Small intestine (tissue), 7 donors: Measurements from ENCODE around the gene TMUB2. TPM values are rescaled to one million over a fixed set of nuclear protein-coding genes. Genes with fewer than 3 reads are reported as not detected.
A peak's percentile ranks its signal among the peaks of the same experiment; 100 is the strongest.
"Not testable (repeated sequence)": the region's sequence is repeated elsewhere in the genome, so short reads cannot be mapped to it uniquely, and the experiment has no call there.

Source experiments
- DNase-seq, 2 donors: peaks; one replicate each; pipeline versions ENCODE4 v3.0.0 to v3.0.0-alpha.2; 2013
- FAIRE-seq: peaks from 2 replicates; lab custom pipeline; 2012; peaks lifted over from hg19 to GRCh38; lab: Jason Lieb, UNC
- H3K27ac ChIP-seq, 3 donors: one replicate each; pipeline ENCODE4 v1.5.1; 2013; ENCODE audit warnings: low read length in 2 of 3, mild to moderate bottlenecking in 2 of 3, control low read depth in 1 of 3, inconsistent platforms in 1 of 3, low read depth in 1 of 3, moderate library complexity in 1 of 3
- H3K27me3 ChIP-seq, 3 donors: one replicate each; pipeline ENCODE4 v1.6.1; 2013; ENCODE audit warnings: low read length in 3 of 3, inconsistent platforms in 1 of 3; ENCODE audit not compliant: control insufficient read depth in 3 of 3, insufficient read depth in 3 of 3
- H3K36me3 ChIP-seq, 3 donors: one replicate each; pipeline ENCODE4 v1.6.1; 2013; ENCODE audit warnings: low read length in 3 of 3, inconsistent platforms in 1 of 3, low read depth in 1 of 3, mild to moderate bottlenecking in 1 of 3, moderate library complexity in 1 of 3; ENCODE audit not compliant: control insufficient read depth in 3 of 3, insufficient read depth in 2 of 3
- H3K4me1 ChIP-seq, 3 donors: one replicate each; pipeline ENCODE4 v1.6.1; 2013; ENCODE audit warnings: low read length in 2 of 3, inconsistent platforms in 1 of 3, low read depth in 1 of 3, mild to moderate bottlenecking in 1 of 3, moderate library complexity in 1 of 3; ENCODE audit not compliant: control insufficient read depth in 3 of 3, insufficient read depth in 2 of 3
- H3K4me3 ChIP-seq, 3 donors: one replicate each; pipeline ENCODE4 v1.5.1; 2013; ENCODE audit warnings: low read length in 3 of 3, control low read depth in 1 of 3, inconsistent platforms in 1 of 3, low read depth in 1 of 3, mild to moderate bottlenecking in 1 of 3, moderate library complexity in 1 of 3
- H3K9me3 ChIP-seq, 2 donors: one replicate each; pipeline ENCODE4 v1.6.1; 2013; ENCODE audit warnings: low read depth in 1 of 2, low read length in 1 of 2; ENCODE audit not compliant: control insufficient read depth in 2 of 2, insufficient read depth in 1 of 2
- WGBS, 3 donors: extraction: QIAGEN DNeasy Blood & Tissue Kit; methylation state at CpG; one replicate each; pipeline ENCODE4 v1.1.7; 2013; 5-methylcytosine and 5-hydroxymethylcytosine counted together
- polyA plus RNA-seq, 4 donors: library from polyadenylated mRNA; stranded (reverse) in 3 of 4; unstranded in 1 of 4; fragments of 200-250 nt in 3 of 4; fragments of 120-200 nt in 1 of 4; gene quantifications; one replicate each; pipeline versions ENCODE4 v1.2.1 to v1.2.3, GENCODE V29; 2013
- donor health status: healthy with polysubstance abuse.
- donor health status: control.
- donor health status: control.
- donor health status: Bipolar disorder and iron deficiency.
- donor health status: healthy.

TMUB2 gene
- polyA plus RNA-seq, 4 donors = 28.7 to 40.2 (median 32.3) TPM

DNA sequence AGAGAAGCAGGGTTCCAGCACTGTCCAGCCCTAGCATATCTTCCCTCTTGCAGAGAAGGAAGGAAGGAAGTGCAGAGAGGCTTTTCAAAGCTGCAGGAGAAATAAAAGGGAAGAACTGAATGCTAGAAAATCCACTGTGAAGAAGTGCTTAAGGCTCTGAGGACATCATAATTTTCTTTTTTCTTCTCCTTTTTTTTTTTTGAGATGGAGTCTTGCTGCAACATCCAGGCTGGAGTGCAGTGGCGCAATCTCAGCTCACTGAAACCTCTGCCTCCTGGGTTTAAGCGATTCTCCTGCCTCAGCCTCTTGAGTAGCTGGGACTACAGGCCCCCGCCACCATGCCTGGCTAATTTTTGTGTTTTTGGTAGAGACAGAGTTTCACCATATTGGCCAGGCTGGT is 37.7 kb upstream of the TMUB2 start:
- H3K9me3 ChIP-seq, H3K27ac ChIP-seq, H3K4me3 ChIP-seq, DNase-seq, FAIRE-seq, H3K27me3 ChIP-seq, H3K4me1 ChIP-seq: not testable (repeated sequence)
- peaks cover 0 to 27% (median 0%) of the 10 kb centered on the region in 3 donors for H3K36me3 ChIP-seq
- 96 to 100% (median 96%) methylated on average over 3 of the region's 3 CpGs for WGBS, 3 donors

DNA sequence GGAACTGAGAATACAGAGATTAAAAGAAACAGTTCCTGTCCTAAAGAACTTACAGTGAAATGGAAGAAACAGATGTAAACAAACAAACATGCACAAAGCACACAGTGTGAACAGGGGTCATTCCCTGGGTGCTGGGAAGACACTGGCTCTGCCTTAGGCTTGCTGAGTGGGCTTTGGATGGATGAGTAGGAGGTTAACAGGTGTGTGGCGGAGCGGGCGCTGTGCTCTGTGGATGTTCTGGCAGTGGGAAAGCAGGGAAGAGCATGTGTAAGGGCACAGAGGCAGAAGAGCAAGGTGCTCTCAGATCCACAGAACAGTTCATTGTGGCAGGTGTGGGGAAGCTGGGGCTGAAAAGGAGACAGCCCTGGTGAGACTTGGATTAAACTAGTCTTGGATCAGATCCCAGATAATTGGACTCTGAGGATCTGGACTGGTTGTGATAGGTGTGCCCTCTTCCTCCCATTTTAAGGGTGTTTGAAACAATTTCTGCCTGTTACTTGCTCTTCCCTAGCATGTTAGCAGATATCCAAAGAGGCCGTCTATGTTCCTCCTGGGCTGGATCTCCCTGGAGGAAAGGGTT is 36.9 kb upstream of the TMUB2 start:
- no peak for DNase-seq
- H3K27ac ChIP-seq = no peak overlapping the region
- no peaks in the 10 kb centered on the region for H3K4me1 ChIP-seq
- H3K4me3 ChIP-seq = no peak overlapping the region
- no peaks in the 10 kb centered on the region for H3K9me3 ChIP-seq
- H3K36me3 ChIP-seq = peaks cover 0 to 32% (median 0%) of the 10 kb centered on the region in 3 donors
- no peaks in the 10 kb centered on the region for H3K27me3 ChIP-seq
- FAIRE-seq = no peak
- 92 to 100% (median 94%) methylated on average over 4 of the region's 4 CpGs for WGBS, 3 donors

GRCh38 chr17:44152875-44153274 is 33.9 kb upstream of the TMUB2 start:
- FAIRE-seq (no peak), DNase-seq (no peak)
- Histone ChIP-seq H3K27ac (no peak overlapping the region), H3K27me3 (no peaks in the 10 kb centered on the region), H3K4me3 (no peak overlapping the region), H3K4me1 (no peaks in the 10 kb centered on the region), H3K9me3 (no peaks in the 10 kb centered on the region), H3K36me3 (peaks cover 0 to 38% (median 0%) of the 10 kb centered on the region in 3 donors)
- WGBS, 3 donors = 95 to 97% (median 96%) methylated on average over 4 of the region's 4 CpGs

DNA sequence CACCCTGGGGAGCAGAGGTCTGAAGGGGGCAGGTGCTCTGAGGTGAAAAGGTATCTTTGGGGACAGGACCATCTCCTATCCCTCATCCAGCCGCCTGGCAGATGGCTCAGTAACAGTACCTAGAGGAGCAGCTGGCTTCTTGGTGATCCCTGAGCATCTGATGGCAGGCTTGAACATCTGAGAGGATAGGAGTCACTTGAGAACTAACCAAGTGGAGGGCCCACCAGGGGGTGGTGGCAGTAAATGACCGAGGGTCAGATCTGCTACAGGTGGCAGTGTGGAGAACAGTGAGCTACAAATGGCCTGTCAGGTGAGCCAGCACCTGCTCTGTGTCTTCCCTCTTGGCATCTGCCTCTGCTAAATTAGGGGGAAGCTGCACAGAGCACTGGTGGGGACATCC is 31.3 kb upstream of the TMUB2 start:
- H3K4me3 ChIP-seq = no peak overlapping the region
- H3K27ac ChIP-seq = no peak overlapping the region
- FAIRE-seq = no peak
- H3K27me3 ChIP-seq = no peaks in the 10 kb centered on the region
- no peaks in the 10 kb centered on the region for H3K4me1 ChIP-seq
- no peak for DNase-seq
- WGBS, 3 donors = 79 to 88% (median 79%) methylated on average over 2 of the region's 2 CpGs
- peaks cover 0 to 38% (median 0%) of the 10 kb centered on the region in 3 donors for H3K36me3 ChIP-seq
- no peaks in the 10 kb centered on the region for H3K9me3 ChIP-seq

DNA sequence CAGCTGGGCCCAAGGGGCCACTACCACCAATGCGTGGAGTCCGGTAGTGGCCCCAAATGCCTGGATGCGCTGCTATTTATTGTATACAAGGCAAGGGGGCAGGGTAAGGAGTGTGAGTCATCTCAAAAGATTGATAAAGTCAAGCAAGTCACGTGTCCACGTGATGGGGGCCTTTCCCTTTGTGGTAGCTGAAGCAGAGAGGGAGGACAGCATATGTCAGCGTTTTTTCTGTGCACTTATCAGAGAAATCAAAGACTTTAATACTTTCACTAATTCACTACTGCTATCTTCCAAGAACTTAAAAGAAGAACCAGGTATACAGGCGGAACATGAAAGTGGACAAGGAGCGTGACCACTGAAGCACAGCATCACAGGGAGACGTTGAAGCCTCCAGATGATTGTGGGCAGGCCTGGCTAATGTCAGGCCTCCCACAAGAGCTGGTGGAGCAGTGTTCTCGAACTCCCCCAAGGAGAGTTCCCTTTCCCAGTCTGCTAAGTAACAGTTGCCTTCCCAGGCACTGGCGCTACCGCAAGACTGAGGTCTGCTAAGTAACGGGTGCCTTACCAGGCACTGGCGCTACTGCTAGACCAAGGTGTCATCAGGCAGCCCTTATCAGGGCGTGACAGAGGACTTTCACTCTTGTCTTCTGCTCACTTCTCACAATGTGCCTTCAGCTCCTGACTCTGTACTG is 27.1 kb upstream of the TMUB2 start:
- no peak for FAIRE-seq
- H3K4me3 ChIP-seq = no peak overlapping the region
- no peak overlapping the region for H3K27ac ChIP-seq
- no peaks in the 10 kb centered on the region for H3K9me3 ChIP-seq
- H3K27me3 ChIP-seq = no peaks in the 10 kb centered on the region
- H3K36me3 ChIP-seq = peaks cover 0 to 32% (median 0%) of the 10 kb centered on the region in 3 donors
- DNase-seq = peak; percentile 25 to 32
- 76 to 81% (median 78%) methylated on average over 15 of the region's 15 CpGs for WGBS, 3 donors
- no peaks in the 10 kb centered on the region for H3K4me1 ChIP-seq

GRCh38 chr17:44164476-44164875 is 22.3 kb upstream of the TMUB2 start:
- WGBS, 3 donors = 96 to 100% (median 98%) methylated on average over 1 of the region's 1 CpG
- Histone ChIP-seq H3K4me1 (peaks cover 0 to 4% (median 0%) of the 10 kb centered on the region in 3 donors), H3K27ac (no peak overlapping the region), H3K4me3 (no peak overlapping the region), H3K9me3 (no peaks in the 10 kb centered on the region), H3K27me3 (no peaks in the 10 kb centered on the region), H3K36me3 (peaks cover 0 to 12% (median 0%) of the 10 kb centered on the region in 3 donors)
- FAIRE-seq (no peak), DNase-seq (no peak)

DNA sequence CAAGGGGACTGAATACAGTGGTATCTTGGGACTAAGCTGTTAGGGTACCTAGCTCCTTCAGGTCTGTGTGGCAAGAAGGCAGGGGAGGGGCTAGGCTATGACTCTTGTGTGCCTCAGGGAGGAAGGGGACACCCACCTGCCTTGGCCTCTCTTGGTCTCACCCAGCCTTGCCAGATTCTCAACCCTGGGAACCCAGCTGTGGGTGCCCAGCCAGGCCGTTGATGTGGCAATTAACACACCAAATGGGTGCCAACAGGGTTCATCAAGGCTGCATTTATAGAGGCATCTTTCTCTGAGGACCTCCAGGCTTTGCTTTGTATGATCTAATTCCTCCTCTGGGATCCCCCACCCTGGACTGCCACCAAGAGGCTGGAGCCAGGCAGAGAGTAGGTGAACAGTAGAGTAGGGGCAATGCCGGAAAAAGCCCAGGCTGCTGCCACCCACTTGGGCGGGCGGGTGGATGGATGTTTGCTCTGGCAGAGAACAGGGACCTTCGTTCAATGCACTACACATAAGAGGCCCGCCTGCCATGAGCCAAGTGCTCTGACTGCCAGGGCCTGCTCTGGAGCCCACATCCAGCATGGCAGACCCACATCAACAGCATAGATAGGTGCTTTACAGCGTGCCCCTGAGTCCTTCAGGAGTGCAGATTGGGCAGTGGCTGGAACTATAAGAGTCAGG is 19.5 kb upstream of the TMUB2 start:
- Histone ChIP-seq H3K27me3 (peaks cover 0 to 9% (median 0%) of the 10 kb centered on the region in 3 donors), H3K27ac (no peak overlapping the region), H3K4me3 (no peak overlapping the region), H3K9me3 (no peaks in the 10 kb centered on the region), H3K4me1 (peaks cover 0 to 10% (median 0%) of the 10 kb centered on the region in 3 donors), H3K36me3 (no peaks in the 10 kb centered on the region)
- DNase-seq (no peak), FAIRE-seq (no peak)
- 72 to 87% (median 81%) methylated on average over 7 of the region's 7 CpGs for WGBS, 3 donors

- Histone ChIP-seq H3K27me3 (peaks cover 0 to 9% (median 0%) of the 10 kb centered on the region in 3 donors), H3K4me3 (no peak overlapping the region), H3K9me3 (no peaks in the 10 kb centered on the region), H3K36me3 (peaks cover 0 to 4% (median 0%) of the 10 kb centered on the region in 3 donors), H3K27ac (peak overlapping the region in 1 of 3 donors; percentile 51), H3K4me1 (peaks cover 0 to 10% (median 0%) of the 10 kb centered on the region in 3 donors)
- DNase-seq (no peak), FAIRE-seq (no peak)
- WGBS, 3 donors = 49 to 59% (median 58%) methylated on average over 5 of the region's 5 CpGs
Measured at GRCh38 chr17:44170135-44170498, 16.7 kb upstream of the TMUB2 start.
